Keratinocyte (primary cell): ENCODE results near the gene PIGU. TPM values are rescaled to one million over a fixed set of nuclear protein-coding genes. Genes with fewer than 3 reads are reported as not detected.

Experiments used
- DNase-seq: peaks from one replicate; pipeline ENCODE4 v3.0.0-alpha.2; 2011; ENCODE audit warnings: low read depth, missing footprints, low spot score
- FAIRE-seq: peaks from 2 replicates; lab custom pipeline; 2011; peaks lifted over from hg19 to GRCh38; lab: Jason Lieb, UNC
- H2AFZ ChIP-seq: 2 replicates; pipeline ENCODE4 v1.6.0; 2012; ENCODE audit warnings: low read length, control low read depth, inconsistent platforms; ENCODE audit not compliant: control insufficient read depth
- H3K27ac ChIP-seq: 2 replicates; pipeline ENCODE4 v1.5.1; 2011; ENCODE audit warnings: low read length; ENCODE audit not compliant: control insufficient read depth, insufficient read depth
- H3K27me3 ChIP-seq: 3 replicates; pipeline ENCODE4 v1.6.0; 2011; ENCODE audit warnings: low read length; ENCODE audit not compliant: control insufficient read depth, insufficient read depth; ENCODE audit errors: extremely low read depth
- H3K36me3 ChIP-seq, 2 experiments: 2 replicates in 1 of 2; 3 replicates in 1 of 2; pipeline ENCODE4 v1.5.1; 2011; ENCODE audit warnings: low read length in 2 of 2, mild to moderate bottlenecking in 1 of 2; ENCODE audit not compliant: control insufficient read depth in 2 of 2, insufficient read depth in 2 of 2; ENCODE audit errors: extremely low read depth in 1 of 2
- H3K4me1 ChIP-seq: 3 replicates; pipeline ENCODE4 v1.5.1; 2011; ENCODE audit warnings: low read length; ENCODE audit not compliant: control insufficient read depth, insufficient read depth; ENCODE audit errors: extremely low read depth
- H3K4me2 ChIP-seq: 3 replicates; pipeline ENCODE4 v1.6.0; 2011; ENCODE audit warnings: low read depth, low read length; ENCODE audit not compliant: control insufficient read depth, insufficient read depth; ENCODE audit errors: extremely low read depth
- H3K4me3 ChIP-seq, 3 experiments: fragments of 200-600 bp in 1 of 3; sonication (generic) in 1 of 3; 2 replicates in 2 of 3; 3 replicates in 1 of 3; pipeline ENCODE4 v1.5.1; 2011 to 2016; ENCODE audit warnings: low read length in 3 of 3, mild to moderate bottlenecking in 3 of 3, control low read depth in 2 of 3, inconsistent platforms in 1 of 3, low read depth in 1 of 3, mixed read lengths in 1 of 3, mixed run types in 1 of 3, moderate library complexity in 1 of 3; ENCODE audit not compliant: control insufficient read depth in 2 of 3, insufficient read depth in 2 of 3; ENCODE audit errors: extremely low read depth in 1 of 3
- H3K79me2 ChIP-seq: 2 replicates; pipeline ENCODE4 v1.6.0; 2012; ENCODE audit warnings: low read length; ENCODE audit not compliant: control insufficient read depth, insufficient read depth
- H3K9ac ChIP-seq: 3 replicates; pipeline ENCODE4 v1.6.0; 2011; ENCODE audit warnings: low read length; ENCODE audit not compliant: control insufficient read depth, insufficient read depth; ENCODE audit errors: extremely low read depth
- H3K9me1 ChIP-seq: 3 replicates; pipeline ENCODE4 v1.6.0; 2011; ENCODE audit warnings: low read length; ENCODE audit not compliant: control insufficient read depth, insufficient read depth; ENCODE audit errors: extremely low read depth
- H3K9me3 ChIP-seq: 2 replicates; pipeline ENCODE4 v1.5.1; 2012; ENCODE audit warnings: low read depth, low read length; ENCODE audit not compliant: control insufficient read depth
- H4K20me1 ChIP-seq: 3 replicates; pipeline ENCODE4 v1.6.0; 2011; ENCODE audit warnings: low read length; ENCODE audit not compliant: control insufficient read depth, insufficient read depth; ENCODE audit errors: extremely low read depth
- CTCF ChIP-seq, 3 experiments: IDR thresholded peaks in 1 of 3; conservative IDR thresholded peaks in 1 of 3; optimal IDR thresholded peaks in 1 of 3; 2 replicates in 2 of 3; 3 replicates in 1 of 3; pipeline versions ENCODE3 to v1.5.1; 2011; ENCODE audit warnings: low read length in 3 of 3, mild to moderate bottlenecking in 3 of 3, moderate library complexity in 2 of 3, control low read depth in 1 of 3, inconsistent platforms in 1 of 3; ENCODE audit not compliant: insufficient read depth in 2 of 3; ENCODE audit errors: extremely low read depth in 1 of 3
- EZH2 ChIP-seq: IDR thresholded peaks from one replicate; pipeline ENCODE4 v1.6.1; 2012; ENCODE audit warnings: inconsistent platforms, mild to moderate bottlenecking, low read length, moderate library complexity
- dilution Hi-C: fragments of 300-500 bp; cut with MboI; formaldehyde crosslinking; loops from one replicate; pipeline ENCODE4 v1.7.0; 2020; ENCODE audit warnings: low sequenced_read_pairs; ENCODE audit not compliant: extremely low pct_ligation_motif_present
- polyA plus RNA-seq, 5 experiments: library from polyadenylated mRNA; depleted of rRNA in 3 of 5; stranded (reverse) in 3 of 5; stranded (forward) in 1 of 5; unstranded in 1 of 5; fragments of >200 nt; gene quantifications; 1 replicate in 1 of 5; 2 replicates in 3 of 5; 3 replicates in 1 of 5; pipeline versions ENCODE4 v1.2.1 to v1.2.3, GENCODE V29; 2011 to 2012; ENCODE audit warnings: missing spikeins in 2 of 5, low read depth in 1 of 5, low replicate concordance in 1 of 5

The PIGU gene
- polyA plus RNA-seq, 1 donor (not counting 4 experiments of a cell fraction or from before 2014, with no cell fraction given): 48.0 TPM

- Histone ChIP-seq H3K9ac (no peak overlapping the region), H4K20me1 (no peaks in the 10 kb centered on the region), H3K4me2 (no peak overlapping the region), H3K4me1 (peaks cover 10% of the 10 kb centered on the region), H3K36me3 (peaks cover 4 to 7% of the 10 kb centered on the region in 2 experiments), H3K27ac (no peak overlapping the region), H3K27me3 (no peaks in the 10 kb centered on the region), H3K4me3 (no peak overlapping the region), H3K79me2 (no peaks in the 10 kb centered on the region), H3K9me3 (no peaks in the 10 kb centered on the region), H2AFZ (no peak overlapping the region), H3K9me1 (no peaks in the 10 kb centered on the region)
- dilution Hi-C loops: no loop called here
- TF ChIP-seq EZH2 (no peak), CTCF (optimal IDR thresholded peaks at IDR 0.05 in 1 of 3, IDR thresholded peaks at IDR 0.05 in 1 of 3, conservative IDR thresholded peaks at IDR 0.05 in 1 of 3; ENCODE audit: extremely low read depth in 1 of 3, insufficient read depth in 2 of 3, low read length in 3 of 3) (no peak)
- DNase-seq (no peak), FAIRE-seq (no peak)
Measured at GRCh38 chr20:34574426-34574825, 102.5 kb downstream of the PIGU start.

- H3K9me1 ChIP-seq: no peaks in the 10 kb centered on the region
- no peak overlapping the region for H2AFZ ChIP-seq
- no peak overlapping the region for H3K27ac ChIP-seq
- H3K4me2 ChIP-seq: no peak overlapping the region
- H3K9ac ChIP-seq: no peak overlapping the region
- H3K9me3 ChIP-seq: no peaks in the 10 kb centered on the region
- H4K20me1 ChIP-seq: no peaks in the 10 kb centered on the region
- H3K27me3 ChIP-seq: no peaks in the 10 kb centered on the region
- TF ChIP-seq CTCF (optimal IDR thresholded peaks at IDR 0.05 in 1 of 3, IDR thresholded peaks at IDR 0.05 in 1 of 3, conservative IDR thresholded peaks at IDR 0.05 in 1 of 3; ENCODE audit: extremely low read depth in 1 of 3, insufficient read depth in 2 of 3, low read length in 3 of 3) (no peak), EZH2 (no peak)
- dilution Hi-C loops: no loop called here
- H3K4me3 ChIP-seq: no peak overlapping the region
- DNase-seq (no peak), FAIRE-seq (no peak)
- H3K4me1 ChIP-seq: peaks cover 4% of the 10 kb centered on the region
- peaks cover 4 to 7% of the 10 kb centered on the region in 2 experiments for H3K36me3 ChIP-seq
- H3K79me2 ChIP-seq: no peaks in the 10 kb centered on the region
Measured at GRCh38 chr20:34573541-34574300, 103.2 kb downstream of the PIGU start.
